Measurements from ENCODE around the gene SLC49A4. TPM values are rescaled to one million over a fixed set of nuclear protein-coding genes. Genes with fewer than 3 reads are reported as not detected.

The SLC49A4 gene
- total RNA-seq = 10.0 and 15.1 TPM in 2 replicates

GRCh38 chr3:122794779-122795673, at the start of gene SLC49A4:
TSS of gene SLC49A4 (plus strand) at chr3:122795069. CDS start at chr3:122795193, 124 bp downstream.

GRCh38 chr3:122793568-122794416, 1.1 kb upstream of the SLC49A4 start, which contains the start of gene HSPBAP1:
TSS of gene HSPBAP1 (minus strand) at chr3:122793831. CDS start at chr3:122793680, 151 bp downstream.

Other genes with a start within 250 kb of the SLC49A4 start
- 13.8 and 14.3 TPM in 2 replicates for gene PARP9, start 230.8 kb upstream of the SLC49A4 start, total RNA-seq
- gene DTX3L, start 230.7 kb upstream of the SLC49A4 start, total RNA-seq = 19.2 and 24.0 TPM in 2 replicates
- 0.11 and 0.17 TPM in 2 replicates for gene PARP15, start 217.4 kb upstream of the SLC49A4 start, total RNA-seq
- gene PARP14, start 114.2 kb upstream of the SLC49A4 start, total RNA-seq = 57.4 and 77.4 TPM in 2 replicates
- 9.3 and 13.3 TPM in 2 replicates for gene HSPBAP1, start 1.2 kb upstream of the SLC49A4 start, total RNA-seq
- gene SEMA5B, start 232.7 kb downstream of the SLC49A4 start, total RNA-seq = 0.11 and 0.26 TPM in 2 replicates

All from dermis lymphatic vessel endothelial cell (primary cell).